Measurements from ENCODE around the gene NNAT. TPM values are rescaled to one million over a fixed set of nuclear protein-coding genes. Genes with fewer than 3 reads are reported as not detected.

The NNAT gene
- total RNA-seq, 1 donor from 2014 or later, result not detected

DNA sequence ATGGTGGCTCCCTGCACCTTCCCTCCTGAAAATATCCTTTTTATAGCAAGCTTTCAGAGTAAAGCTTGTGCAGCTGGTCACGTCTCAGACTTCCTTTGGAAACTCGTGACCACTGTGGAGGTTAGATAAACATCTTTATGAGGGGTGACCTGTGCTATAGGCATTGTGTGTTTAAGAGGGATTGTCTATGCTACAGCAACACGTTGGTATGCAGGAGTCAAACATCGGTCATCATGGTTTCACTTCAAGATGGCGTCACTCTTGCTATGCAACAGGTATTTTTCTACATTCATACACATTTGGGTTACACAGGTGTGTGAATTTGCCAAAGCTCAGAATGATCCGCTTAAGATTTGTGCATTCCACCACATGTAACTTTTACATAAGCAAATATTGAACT is 21.2 kb downstream of the NNAT start:
- no peak overlapping the region for H3K4me3 ChIP-seq
- Mint-ChIP-seq H3K36me3 (no peaks in the 10 kb centered on the region), H3K27me3 (ENCODE audit: insufficient read depth, low read depth) (peaks cover 5% of the 10 kb centered on the region), H3K9me3 (no peaks in the 10 kb centered on the region), H3K4me3 (no peak overlapping the region), H3K27ac (no peak overlapping the region), H3K4me1 (peaks cover 2% of the 10 kb centered on the region)
- H3K4me2 ChIP-seq, result no peak overlapping the region
- no peak overlapping the region for H3K9ac ChIP-seq
- no peaks in the 10 kb centered on the region for H3K36me3 ChIP-seq
- H2AFZ ChIP-seq (replicated peaks), result no peak overlapping the region
- no peaks in the 10 kb centered on the region for H3K79me2 ChIP-seq (ENCODE audit: low read depth)
- H3K9me3 ChIP-seq (ENCODE audit: low read depth), result no peaks in the 10 kb centered on the region
- H3F3A ChIP-seq (ENCODE audit: low read depth), result peaks cover 3% of the 10 kb centered on the region
- H3K27me3 ChIP-seq, result no peaks in the 10 kb centered on the region
- DNase-seq (ENCODE audit: low spot score), result no peak
- no peak for TF ChIP-seq EZH2phosphoT487 (IDR thresholded peaks at IDR 0.05)
- no peak for TF ChIP-seq EZH2 (IDR thresholded peaks at IDR 0.05)
- H3K4me1 ChIP-seq, result peaks cover under 1% of the 10 kb centered on the region
- no peak overlapping the region for H3K27ac ChIP-seq
- no peaks in the 10 kb centered on the region for H4K20me1 ChIP-seq (ENCODE audit: low read depth)

DNA sequence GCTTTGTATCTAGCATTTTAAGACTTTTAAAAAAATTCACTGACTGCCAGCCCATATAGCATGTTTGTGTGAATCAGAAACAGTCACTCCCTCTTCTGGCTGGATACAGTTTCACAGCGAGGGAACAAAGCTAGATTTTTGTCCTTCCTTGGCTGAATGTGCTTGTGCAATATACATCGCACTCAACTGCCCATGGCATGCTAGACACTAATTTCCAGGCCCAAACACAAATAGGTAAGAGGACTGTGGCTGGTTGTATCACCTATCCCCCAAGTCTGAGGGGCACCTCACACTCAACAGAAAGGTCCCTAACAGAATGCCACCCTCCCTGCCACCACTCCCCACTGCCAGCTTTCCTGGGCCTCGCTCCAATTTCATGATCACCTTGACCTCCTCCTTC is 22.8 kb downstream of the NNAT start:
- DNase-seq (ENCODE audit: low spot score), result no peak
- Histone ChIP-seq H3F3A (ENCODE audit: low read depth) (no peaks in the 10 kb centered on the region), H3K4me1 (no peaks in the 10 kb centered on the region), H3K36me3 (no peaks in the 10 kb centered on the region), H2AFZ (replicated peaks) (no peak overlapping the region), H3K27me3 (no peaks in the 10 kb centered on the region), H3K4me3 (no peak overlapping the region), H3K9ac (no peak overlapping the region), H3K9me3 (ENCODE audit: low read depth) (no peaks in the 10 kb centered on the region), H3K4me2 (no peak overlapping the region), H3K79me2 (ENCODE audit: low read depth) (no peaks in the 10 kb centered on the region), H4K20me1 (ENCODE audit: low read depth) (no peaks in the 10 kb centered on the region), H3K27ac (no peak overlapping the region)
- TF ChIP-seq, protein P1, sequence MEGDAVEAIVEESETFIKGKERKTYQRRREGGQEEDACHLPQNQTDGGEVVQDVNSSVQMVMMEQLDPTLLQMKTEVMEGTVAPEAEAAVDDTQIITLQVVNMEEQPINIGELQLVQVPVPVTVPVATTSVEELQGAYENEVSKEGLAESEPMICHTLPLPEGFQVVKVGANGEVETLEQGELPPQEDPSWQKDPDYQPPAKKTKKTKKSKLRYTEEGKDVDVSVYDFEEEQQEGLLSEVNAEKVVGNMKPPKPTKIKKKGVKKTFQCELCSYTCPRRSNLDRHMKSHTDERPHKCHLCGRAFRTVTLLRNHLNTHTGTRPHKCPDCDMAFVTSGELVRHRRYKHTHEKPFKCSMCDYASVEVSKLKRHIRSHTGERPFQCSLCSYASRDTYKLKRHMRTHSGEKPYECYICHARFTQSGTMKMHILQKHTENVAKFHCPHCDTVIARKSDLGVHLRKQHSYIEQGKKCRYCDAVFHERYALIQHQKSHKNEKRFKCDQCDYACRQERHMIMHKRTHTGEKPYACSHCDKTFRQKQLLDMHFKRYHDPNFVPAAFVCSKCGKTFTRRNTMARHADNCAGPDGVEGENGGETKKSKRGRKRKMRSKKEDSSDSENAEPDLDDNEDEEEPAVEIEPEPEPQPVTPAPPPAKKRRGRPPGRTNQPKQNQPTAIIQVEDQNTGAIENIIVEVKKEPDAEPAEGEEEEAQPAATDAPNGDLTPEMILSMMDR (IDR thresholded peaks at IDR 0.05), result peak; percentile 53
- no peak for TF ChIP-seq EZH2 (IDR thresholded peaks at IDR 0.05)
- Mint-ChIP-seq H3K27me3 (ENCODE audit: insufficient read depth, low read depth) (peaks cover 5% of the 10 kb centered on the region), H3K36me3 (no peaks in the 10 kb centered on the region), H3K9me3 (no peaks in the 10 kb centered on the region), H3K4me1 (peaks cover 2% of the 10 kb centered on the region), H3K27ac (no peak overlapping the region), H3K4me3 (no peak overlapping the region)

DNA sequence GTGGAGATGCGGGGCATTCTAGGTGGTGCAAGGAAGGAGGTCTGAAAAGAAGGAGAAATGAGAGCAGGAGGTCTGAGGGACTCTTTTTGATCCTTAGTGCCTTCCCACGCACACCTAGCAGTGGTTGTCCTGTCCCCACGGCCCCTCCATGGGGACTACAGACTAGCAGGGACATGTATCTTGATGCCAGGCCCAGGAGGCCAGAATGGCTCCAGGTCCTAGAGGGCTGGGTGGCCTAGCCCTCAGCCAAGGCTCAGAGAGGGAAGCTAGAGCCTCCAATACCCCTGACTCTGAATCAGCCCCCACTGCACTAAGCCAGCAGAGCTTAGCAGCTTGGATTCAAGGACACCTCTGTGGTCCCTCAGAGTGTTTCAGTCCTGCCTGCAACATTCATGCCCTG is 23.3 kb downstream of the NNAT start:
- Histone ChIP-seq H3K27ac (no peak overlapping the region), H2AFZ (replicated peaks) (no peak overlapping the region), H3K4me2 (no peak overlapping the region), H3K4me3 (no peak overlapping the region), H3F3A (ENCODE audit: low read depth) (no peaks in the 10 kb centered on the region), H3K36me3 (no peaks in the 10 kb centered on the region), H3K27me3 (no peaks in the 10 kb centered on the region), H4K20me1 (ENCODE audit: low read depth) (no peaks in the 10 kb centered on the region), H3K9ac (no peak overlapping the region), H3K79me2 (ENCODE audit: low read depth) (no peaks in the 10 kb centered on the region), H3K9me3 (ENCODE audit: low read depth) (no peaks in the 10 kb centered on the region), H3K4me1 (no peaks in the 10 kb centered on the region)
- TF ChIP-seq EZH2 (IDR thresholded peaks at IDR 0.05) (no peak), EZH2phosphoT487 (IDR thresholded peaks at IDR 0.05) (no peak)
- TF ChIP-seq, protein P1 (IDR thresholded peaks at IDR 0.05), result no peak
- Mint-ChIP-seq H3K27ac (no peak overlapping the region), H3K9me3 (peaks cover under 1% of the 10 kb centered on the region), H3K4me3 (no peak overlapping the region), H3K36me3 (no peaks in the 10 kb centered on the region), H3K4me1 (peaks cover 2% of the 10 kb centered on the region), H3K27me3 (ENCODE audit: insufficient read depth, low read depth) (peaks cover 5% of the 10 kb centered on the region)
- DNase-seq (ENCODE audit: low spot score), result no peak

DNA sequence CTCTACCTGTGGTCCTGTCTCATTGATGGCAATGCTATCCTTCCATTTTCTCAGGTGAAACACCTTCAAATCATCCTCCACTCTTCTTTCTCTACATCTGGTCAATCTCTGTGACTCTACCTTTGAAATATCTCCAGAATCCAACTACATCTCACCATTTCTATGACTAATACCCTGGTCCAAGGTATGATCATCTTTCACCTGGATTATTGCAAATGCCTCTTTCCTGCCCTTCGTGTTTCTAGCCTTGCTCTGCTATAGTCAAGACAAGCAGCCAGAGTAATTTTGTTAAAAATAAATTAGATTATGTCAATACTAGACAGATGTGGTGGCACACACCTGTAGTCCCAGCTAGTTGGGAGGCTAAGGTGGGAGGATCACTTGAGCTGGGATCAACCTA is 24.5 kb downstream of the NNAT start:
- no peaks in the 10 kb centered on the region for H4K20me1 ChIP-seq (ENCODE audit: low read depth)
- TF ChIP-seq EZH2phosphoT487 (IDR thresholded peaks at IDR 0.05) (no peak), EZH2 (IDR thresholded peaks at IDR 0.05) (no peak)
- TF ChIP-seq, protein P1 (IDR thresholded peaks at IDR 0.05), result no peak
- no peak overlapping the region for H3K4me3 Mint-ChIP-seq
- no peak overlapping the region for H3K4me2 ChIP-seq
- H3K9me3 ChIP-seq (ENCODE audit: low read depth), result no peaks in the 10 kb centered on the region
- H3K4me3 ChIP-seq, result no peak overlapping the region
- H3K27me3 Mint-ChIP-seq (ENCODE audit: insufficient read depth, low read depth), result peaks cover 4% of the 10 kb centered on the region
- peaks cover 2% of the 10 kb centered on the region for H3K9me3 Mint-ChIP-seq
- no peaks in the 10 kb centered on the region for H3K27me3 ChIP-seq
- H3K9ac ChIP-seq, result no peak overlapping the region
- no peaks in the 10 kb centered on the region for H3K79me2 ChIP-seq (ENCODE audit: low read depth)
- H3K27ac Mint-ChIP-seq, result no peak overlapping the region
- peaks cover 5% of the 10 kb centered on the region for H3K4me1 Mint-ChIP-seq
- H3K36me3 Mint-ChIP-seq, result no peaks in the 10 kb centered on the region
- no peak overlapping the region for H2AFZ ChIP-seq (replicated peaks)
- no peaks in the 10 kb centered on the region for H3F3A ChIP-seq (ENCODE audit: low read depth)
- no peak overlapping the region for H3K27ac ChIP-seq
- no peaks in the 10 kb centered on the region for H3K4me1 ChIP-seq
- no peak for DNase-seq (ENCODE audit: low spot score)
- H3K36me3 ChIP-seq, result no peaks in the 10 kb centered on the region
